GM12878 (cell line): ENCODE measurements around the gene RASSF4.

ENCODE experiments used
- BRCA1 ChIP-seq: IDR thresholded peaks from 2 replicates; pipeline ENCODE4 v1.6.1; 2011; ENCODE audit warnings: low read depth, low read length, improper control_type of control experiment
- EGR1 ChIP-seq, 2 experiments: IDR thresholded peaks; 1 replicate in 1 of 2; 2 replicates in 1 of 2; pipeline ENCODE4 v1.6.1; 2011 to 2012; ENCODE audit warnings: low read depth in 2 of 2, low read length in 2 of 2, borderline replicate concordance in 1 of 2, mild to moderate bottlenecking in 1 of 2, moderate library complexity in 1 of 2
- HDAC6 ChIP-seq: fragments of 200-600 bp; sonication (generic); IDR thresholded peaks from one replicate; pipeline ENCODE4 v1.8.0; 2017; ENCODE audit warnings: antibody characterized with exemption; ENCODE audit not compliant: unreplicated experiment
- LARP7 ChIP-seq: fragments of 450-650 bp; IDR thresholded peaks from 2 replicates; pipeline ENCODE4 v1.6.1; 2017; ENCODE audit warnings: mild to moderate bottlenecking
- MTA3 ChIP-seq: IDR thresholded peaks from 2 replicates; pipeline ENCODE4 v1.6.1; 2012; ENCODE audit warnings: low read length, inconsistent platforms, borderline replicate concordance
- NBN ChIP-seq: fragments of 450-650 bp; IDR thresholded peaks from 2 replicates; pipeline ENCODE4 v1.6.1; 2016
- POLR2A ChIP-seq: IDR thresholded peaks from 2 replicates; pipeline ENCODE4 v1.6.1; 2011; ENCODE audit warnings: low read depth, mild to moderate bottlenecking, low read length
- POLR2AphosphoS5 ChIP-seq: IDR thresholded peaks from 2 replicates; pipeline ENCODE4 v1.6.1; 2011; ENCODE audit warnings: mild to moderate bottlenecking, low read length, inconsistent platforms
- TCF12 ChIP-seq: IDR thresholded peaks from 2 replicates; pipeline ENCODE4 v1.6.1; 2011; ENCODE audit warnings: low read depth, mild to moderate bottlenecking, low read length
- ZNF24 ChIP-seq: fragments of 450-650 bp; IDR thresholded peaks from 2 replicates; pipeline ENCODE4 v1.6.1; 2017; ENCODE audit warnings: antibody characterized with exemption, mild to moderate bottlenecking
- TF ChIP-seq, protein P1 (sequence below): fragments of 450-650 bp; formaldehyde crosslinking; IDR thresholded peaks from 2 replicates; pipeline ENCODE4 v1.5.0; 2022; ENCODE audit warnings: mild to moderate bottlenecking, missing genetic modification characterization
- TF ChIP-seq, protein P2 (sequence below), 3 experiments: IDR thresholded peaks in 2 of 3; conservative IDR thresholded peaks in 1 of 3; 2 replicates each; pipeline ENCODE4 v1.5.1; 2011; ENCODE audit warnings: low read depth in 3 of 3, low read length in 3 of 3, mild to moderate bottlenecking in 3 of 3, control low read depth in 2 of 3, moderate library complexity in 2 of 3, inconsistent platforms in 1 of 3, mixed read lengths in 1 of 3; ENCODE audit not compliant: control insufficient read depth in 2 of 3, insufficient read depth in 1 of 3; ENCODE audit errors: extremely low read depth in 1 of 3

DNA sequence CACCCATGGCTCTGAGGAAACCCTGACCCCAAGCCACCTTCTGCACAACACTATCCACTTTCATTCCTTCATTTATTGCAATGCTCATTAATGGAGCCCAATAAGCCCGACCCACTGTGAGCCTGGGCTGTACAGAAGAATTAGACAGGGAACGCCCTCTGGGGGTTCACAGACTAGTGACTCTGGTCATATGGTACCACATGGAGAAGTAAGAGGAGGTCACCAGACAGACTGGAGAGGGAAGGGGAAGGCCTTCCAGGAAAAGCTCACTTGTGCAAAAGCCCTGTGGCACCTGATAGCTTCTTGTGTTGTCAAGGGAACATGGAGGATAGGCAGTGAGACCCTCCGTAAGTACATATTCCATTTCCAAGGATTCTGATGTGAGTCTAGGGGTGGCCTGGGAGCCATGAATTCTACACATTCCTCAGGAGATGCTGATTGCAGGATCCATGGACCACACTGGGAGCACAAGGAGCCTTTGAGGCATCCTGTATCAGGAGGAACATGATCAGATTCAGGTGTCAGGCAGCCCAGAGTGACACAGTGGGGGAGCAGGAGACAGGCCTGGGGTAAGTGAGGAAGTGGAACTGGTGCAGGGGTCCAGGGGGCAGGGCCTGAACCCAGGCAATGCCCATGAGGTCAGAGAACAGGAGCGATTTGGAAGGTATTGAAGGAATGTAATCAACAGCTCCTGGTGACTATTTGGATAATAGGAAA lies 28.5 kb upstream of the RASSF4 start:
- TF ChIP-seq, protein P1, sequence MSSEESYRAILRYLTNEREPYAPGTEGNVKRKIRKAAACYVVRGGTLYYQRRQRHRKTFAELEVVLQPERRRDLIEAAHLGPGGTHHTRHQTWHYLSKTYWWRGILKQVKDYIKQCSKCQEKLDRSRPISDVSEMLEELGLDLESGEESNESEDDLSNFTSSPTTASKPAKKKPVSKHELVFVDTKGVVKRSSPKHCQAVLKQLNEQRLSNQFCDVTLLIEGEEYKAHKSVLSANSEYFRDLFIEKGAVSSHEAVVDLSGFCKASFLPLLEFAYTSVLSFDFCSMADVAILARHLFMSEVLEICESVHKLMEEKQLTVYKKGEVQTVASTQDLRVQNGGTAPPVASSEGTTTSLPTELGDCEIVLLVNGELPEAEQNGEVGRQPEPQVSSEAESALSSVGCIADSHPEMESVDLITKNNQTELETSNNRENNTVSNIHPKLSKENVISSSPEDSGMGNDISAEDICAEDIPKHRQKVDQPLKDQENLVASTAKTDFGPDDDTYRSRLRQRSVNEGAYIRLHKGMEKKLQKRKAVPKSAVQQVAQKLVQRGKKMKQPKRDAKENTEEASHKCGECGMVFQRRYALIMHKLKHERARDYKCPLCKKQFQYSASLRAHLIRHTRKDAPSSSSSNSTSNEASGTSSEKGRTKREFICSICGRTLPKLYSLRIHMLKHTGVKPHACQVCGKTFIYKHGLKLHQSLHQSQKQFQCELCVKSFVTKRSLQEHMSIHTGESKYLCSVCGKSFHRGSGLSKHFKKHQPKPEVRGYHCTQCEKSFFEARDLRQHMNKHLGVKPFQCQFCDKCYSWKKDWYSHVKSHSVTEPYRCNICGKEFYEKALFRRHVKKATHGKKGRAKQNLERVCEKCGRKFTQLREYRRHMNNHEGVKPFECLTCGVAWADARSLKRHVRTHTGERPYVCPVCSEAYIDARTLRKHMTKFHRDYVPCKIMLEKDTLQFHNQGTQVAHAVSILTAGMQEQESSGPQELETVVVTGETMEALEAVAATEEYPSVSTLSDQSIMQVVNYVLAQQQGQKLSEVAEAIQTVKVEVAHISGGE: no peak
- TF ChIP-seq POLR2AphosphoS5 (no peak), ZNF24 (no peak), HDAC6 (no peak), TCF12 (no peak), EGR1 (IDR thresholded peaks at IDR 0.05; ENCODE audit: borderline replicate concordance in 1 of 2, low read depth in 2 of 2, low read length in 2 of 2) (no peak), NBN (no peak), POLR2A (no peak), LARP7 (no peak), BRCA1 (no peak), MTA3 (no peak)
- TF ChIP-seq, protein P2, sequence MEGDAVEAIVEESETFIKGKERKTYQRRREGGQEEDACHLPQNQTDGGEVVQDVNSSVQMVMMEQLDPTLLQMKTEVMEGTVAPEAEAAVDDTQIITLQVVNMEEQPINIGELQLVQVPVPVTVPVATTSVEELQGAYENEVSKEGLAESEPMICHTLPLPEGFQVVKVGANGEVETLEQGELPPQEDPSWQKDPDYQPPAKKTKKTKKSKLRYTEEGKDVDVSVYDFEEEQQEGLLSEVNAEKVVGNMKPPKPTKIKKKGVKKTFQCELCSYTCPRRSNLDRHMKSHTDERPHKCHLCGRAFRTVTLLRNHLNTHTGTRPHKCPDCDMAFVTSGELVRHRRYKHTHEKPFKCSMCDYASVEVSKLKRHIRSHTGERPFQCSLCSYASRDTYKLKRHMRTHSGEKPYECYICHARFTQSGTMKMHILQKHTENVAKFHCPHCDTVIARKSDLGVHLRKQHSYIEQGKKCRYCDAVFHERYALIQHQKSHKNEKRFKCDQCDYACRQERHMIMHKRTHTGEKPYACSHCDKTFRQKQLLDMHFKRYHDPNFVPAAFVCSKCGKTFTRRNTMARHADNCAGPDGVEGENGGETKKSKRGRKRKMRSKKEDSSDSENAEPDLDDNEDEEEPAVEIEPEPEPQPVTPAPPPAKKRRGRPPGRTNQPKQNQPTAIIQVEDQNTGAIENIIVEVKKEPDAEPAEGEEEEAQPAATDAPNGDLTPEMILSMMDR (IDR thresholded peaks at IDR 0.05 in 2 of 3, conservative IDR thresholded peaks at IDR 0.05 in 1 of 3; ENCODE audit: control insufficient read depth in 2 of 3, extremely low read depth in 1 of 3, insufficient read depth in 1 of 3, low read depth in 3 of 3, low read length in 3 of 3): no peak
